ENCODE data around the gene VIPR2.

Gene VIPR2

DNA sequence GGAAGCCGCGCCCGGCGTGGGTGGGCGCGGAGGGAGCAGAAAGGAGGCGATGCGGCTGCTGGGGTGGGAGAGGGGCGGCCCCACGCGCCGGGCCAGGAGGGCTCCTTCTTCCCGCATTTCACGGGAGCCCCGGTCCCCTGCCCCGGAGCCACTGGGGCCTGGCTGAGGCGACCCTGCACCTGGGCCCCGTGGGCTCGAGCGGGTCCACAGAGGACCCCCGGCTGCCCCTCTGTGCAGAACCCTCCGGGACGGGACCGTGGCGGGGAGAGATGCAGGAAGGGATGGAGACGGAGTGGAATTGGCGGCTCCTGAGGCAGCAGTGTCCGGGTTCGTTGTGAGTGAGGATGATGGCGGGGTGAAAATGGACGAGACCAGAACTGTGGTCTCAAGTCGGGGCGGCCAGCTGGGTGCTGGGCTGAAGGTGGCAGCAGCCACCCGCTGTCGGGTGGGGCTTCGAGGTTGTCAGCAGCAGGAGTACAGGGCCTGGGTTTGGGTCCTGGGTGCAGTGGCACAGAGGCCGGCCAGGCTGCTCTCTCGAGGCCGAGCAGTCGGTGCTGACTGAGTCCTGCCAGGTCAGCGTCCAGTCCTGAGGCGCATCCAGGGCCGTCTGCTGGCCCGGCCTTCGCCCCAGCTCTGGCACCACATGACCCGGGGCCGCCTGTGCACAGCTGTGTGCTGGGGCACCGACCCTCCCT, 80.4 kb downstream of the VIPR2 start:
- no peak for DNase-seq

DNA sequence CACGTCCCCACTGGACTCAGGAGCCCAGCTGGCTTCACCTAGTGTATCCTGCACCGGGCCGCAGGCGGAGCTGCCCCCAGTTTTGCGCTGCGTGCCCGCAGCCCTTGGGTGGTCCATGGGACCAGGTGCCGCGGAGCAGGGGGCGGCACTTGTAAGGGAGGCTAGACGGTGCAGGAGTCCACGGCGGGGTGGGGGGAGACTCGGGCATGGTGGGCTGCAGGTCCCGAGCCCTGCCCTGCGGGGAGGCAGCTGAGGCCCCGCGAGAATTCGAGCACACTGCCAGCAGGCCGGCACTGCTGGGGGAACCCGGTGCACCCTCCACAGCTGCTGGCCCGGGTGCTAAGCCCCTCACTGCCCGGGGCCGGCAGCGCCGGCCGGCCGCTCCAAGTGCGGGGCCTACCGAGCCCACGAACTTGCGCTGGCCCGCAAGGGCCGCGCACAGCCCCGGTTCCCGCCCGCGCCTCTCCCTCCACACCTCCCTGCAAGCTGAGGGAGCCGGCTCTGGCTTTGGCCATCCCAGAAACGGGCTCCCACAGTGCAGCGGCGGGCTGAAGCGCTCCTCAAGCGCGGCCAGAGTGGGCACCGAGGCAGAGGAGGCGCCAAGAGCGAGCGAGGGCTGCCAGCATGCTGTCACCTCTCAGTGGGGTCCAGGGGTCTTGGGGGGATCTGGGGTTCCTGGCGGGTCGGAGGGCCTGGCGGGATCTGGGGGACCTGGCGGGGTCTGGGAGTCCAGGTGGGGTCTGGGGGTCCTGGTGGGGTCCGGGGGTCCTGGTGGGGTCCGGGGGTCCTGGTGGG, 81.4 kb downstream of the VIPR2 start:
- no peak for DNase-seq

DNA sequence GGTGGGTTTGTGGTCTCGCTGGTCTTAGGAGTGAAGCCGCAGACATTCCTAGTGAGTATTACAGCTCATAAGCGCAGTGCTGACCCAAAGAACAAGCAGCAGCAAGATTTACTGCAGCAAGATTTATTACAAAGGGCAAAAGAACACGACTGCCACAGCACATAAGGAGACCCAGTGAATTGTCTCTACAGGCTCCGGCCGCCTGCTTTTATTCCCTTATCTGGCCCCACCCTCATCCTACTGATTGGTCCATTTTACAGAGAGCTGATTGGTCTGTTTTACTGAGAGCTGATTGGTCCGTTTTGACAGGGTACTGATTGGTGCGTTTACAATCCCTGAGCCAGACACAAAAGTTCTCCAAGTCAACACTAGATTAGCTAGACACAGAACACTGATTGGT, 82.1 kb downstream of the VIPR2 start:
- DNase-seq: no peak

DNA sequence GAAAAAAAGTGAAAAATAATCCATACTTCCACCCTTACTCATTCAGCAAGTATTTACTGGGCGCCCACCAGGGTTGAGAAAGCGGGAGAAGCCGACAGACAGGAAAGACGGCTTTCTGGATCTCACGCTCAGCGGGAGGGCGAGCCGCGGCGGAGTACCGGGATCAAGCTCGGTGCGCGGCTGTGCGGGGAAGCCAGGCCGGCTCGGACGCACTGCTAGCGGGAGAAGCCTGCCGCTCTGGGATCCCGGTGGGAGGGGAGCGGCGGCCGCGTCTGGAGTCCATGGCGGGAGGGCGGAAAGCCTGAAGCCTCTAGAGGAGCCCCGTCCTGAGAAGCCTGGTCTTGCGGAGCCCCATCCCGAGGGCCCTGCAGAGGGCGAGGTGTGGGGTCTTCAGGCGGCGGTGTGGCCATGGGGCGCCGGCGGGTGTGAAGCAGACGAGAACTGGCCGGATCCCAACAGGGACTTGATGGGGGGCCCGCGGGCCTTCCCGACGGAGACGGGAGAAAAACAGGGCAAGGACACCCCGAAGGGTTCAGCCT, 82.9 kb downstream of the VIPR2 start:
- DNase-seq: no peak

DNA sequence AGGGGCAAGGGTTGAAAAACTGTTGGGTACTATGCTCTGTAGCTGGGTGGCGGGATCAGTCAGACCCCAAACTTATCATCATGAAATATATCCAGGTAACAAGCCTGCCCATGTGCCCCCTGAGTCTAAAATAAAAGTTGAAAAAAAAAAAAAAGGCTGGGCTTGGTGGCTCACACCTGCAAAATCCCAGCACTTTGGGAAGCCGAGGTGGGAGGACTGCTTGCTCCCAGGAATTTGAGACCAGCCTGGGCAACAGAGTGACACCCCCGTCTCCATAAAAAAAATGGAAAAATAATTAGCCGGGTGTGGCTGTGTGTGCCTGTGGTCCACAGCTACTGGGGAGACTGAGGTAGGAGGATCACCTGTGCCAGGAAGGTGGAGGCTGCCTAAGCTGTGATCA, 83.5 kb downstream of the VIPR2 start:
- no peak for DNase-seq

DNA sequence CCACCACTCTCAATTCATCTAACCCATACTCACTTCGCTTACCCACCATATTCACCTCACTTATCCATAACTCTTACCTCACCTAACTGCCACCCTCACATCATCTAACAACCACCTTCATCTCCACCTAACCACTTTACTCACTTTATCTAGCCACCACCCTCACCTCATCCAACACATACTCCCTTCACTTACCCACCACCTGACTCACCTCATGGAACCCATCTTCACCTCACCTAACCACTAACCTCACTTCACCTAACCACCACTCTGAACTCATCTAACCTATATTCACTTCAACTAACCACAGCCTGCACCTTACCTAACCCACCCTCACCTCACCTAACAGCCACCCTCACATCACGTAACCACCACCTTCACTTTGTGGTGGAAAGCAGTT, 84.2 kb downstream of the VIPR2 start:
- no peak for DNase-seq

DNA sequence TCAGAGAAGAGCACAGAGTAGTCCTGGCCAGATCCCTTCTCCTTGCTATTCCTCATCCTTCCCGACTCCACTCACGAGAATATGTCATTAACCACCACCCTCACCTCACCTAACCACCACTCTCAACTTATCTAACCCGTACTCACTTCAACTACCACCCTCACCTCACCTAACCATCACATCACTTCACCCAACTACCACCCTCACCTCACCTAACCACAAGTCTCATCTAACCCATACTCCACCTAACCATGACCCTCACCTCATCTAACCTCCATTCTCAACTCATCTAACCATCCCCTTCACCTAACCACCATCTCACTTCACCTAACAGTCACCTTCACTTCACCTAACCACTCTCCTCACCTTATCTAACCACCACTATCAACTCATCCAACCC, 85.0 kb downstream of the VIPR2 start:
- no peak for DNase-seq

DNA sequence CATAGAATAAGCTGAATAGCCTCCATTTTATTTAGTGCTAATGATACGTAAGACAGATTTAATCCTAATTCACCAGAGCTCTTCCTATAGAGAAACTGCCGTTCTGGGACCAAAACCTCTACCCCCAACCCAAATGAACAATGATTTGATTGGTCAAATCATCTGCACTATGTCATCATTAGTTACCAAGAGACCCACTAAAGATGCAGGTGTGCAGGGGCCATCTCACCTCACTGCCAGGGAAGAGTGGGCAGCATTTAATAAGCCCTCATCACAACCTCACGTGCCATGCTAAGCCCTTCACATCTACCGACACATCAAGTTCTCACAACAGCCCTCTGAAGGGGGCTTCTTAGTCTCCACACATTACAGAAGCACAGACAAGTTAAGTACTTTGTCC, 87.0 kb downstream of the VIPR2 start:
- no peak for DNase-seq

DNA sequence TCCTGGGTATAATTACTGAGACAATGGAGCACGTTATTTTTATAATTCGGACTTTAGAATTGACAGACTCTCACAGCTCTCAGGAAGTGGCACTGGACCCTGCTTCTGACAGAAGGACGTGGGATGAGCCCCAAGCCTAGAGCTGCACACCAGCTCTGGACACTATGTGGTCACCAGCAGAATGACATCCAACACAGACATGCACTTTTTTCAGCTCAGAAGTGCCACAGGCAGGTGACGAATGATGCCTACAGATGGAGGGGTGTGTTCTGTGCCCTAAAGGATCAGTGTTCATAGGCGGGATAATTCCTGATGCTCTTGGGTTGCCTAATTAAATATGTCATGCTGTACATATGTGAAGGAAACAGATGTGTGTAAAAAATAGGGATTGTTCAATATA, 87.9 kb downstream of the VIPR2 start:
- no peak for DNase-seq

DNA sequence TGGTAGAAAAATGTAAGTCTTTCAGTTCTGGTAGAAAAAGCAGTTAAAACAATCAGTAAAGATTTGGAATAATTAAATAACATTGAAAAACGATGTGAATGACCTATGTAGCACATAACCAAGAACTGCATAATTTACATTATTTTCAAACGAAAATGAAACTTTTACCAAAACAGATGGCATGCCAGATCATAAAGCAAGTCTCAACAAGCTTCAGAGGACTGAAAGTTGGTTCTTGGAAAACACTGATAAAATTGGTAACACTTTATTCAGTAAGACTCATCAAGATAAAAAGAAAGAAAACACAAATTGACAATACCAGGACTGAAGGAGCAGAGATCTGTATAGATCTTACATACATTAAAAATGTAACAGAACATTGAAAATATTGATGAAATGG, 92.8 kb downstream of the VIPR2 start:
- no peak for DNase-seq

DNA sequence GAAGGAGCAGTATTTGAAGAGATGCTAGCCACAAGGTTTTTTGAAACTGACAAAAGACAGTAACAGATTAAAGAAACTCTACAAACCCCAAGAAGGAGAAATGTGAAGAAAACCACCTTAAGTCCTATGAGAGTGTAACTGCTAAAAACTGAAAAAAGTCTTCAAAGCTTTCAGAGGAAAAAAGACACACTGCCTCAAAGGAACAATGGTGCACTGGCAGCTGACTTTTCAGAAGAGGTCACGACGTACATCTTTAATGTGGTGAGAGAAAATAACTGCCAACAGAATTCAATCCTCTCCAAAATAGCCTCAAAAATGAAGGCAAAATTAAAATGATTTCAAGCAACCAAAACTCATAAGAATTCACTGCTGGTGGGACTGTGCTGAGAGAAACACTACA, 94.0 kb downstream of the VIPR2 start:
- no peak for DNase-seq

DNA sequence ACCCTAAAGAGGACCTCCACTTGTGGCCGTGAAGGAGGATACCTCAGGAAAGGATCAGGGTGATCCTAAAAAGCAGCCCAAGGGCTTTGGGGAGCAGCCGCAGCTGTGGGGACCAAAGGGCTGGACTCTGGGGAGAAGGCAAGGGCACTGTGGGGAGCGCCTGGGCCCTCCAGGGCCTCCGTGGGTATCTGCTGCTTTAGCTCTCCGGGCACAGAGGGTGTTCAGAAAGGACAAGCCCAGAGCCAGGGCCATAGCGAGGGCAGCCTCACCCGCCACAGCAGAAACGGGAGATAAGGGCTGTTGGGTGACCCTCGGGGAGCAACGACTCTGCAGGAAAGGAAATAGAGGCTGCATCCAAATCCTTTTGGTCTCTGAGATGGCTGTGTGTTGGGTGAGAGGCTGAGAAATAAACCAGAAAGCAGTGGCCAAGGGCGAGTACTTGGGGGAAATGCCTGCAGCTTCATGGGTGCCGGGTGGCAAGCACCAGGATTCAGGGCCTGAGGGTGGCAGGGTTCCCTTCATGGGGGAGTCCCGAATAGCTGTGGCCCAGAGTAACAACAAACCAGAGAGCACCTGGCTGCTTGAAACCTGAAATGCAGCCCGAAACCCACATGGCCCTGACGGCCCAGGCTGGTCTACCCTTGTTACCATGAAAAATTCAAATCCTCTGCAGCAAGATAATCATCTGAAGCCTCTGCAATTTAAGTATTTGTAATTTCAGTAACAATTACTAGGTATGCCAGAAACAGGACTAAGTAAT, 95.2 kb downstream of the VIPR2 start:
- no peak for DNase-seq

DNA sequence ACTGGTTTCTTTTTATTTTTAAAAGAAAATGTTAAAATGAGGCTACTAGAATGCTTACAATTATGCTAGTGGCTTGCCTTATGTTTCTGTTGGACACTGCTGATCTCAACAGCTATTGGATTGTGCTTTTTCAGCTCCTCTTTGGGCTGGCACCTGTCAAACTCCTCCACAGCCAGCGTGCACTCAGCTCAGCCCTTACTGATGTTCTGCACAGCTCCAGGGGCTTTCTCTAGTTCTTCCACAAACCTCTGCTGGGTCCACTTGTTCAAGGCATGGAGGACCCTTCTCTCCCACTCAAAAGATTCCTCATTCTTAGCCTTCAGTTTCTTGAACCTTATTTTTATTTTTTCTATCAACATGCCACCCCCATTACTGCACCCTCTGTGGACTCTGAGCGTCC, 96.0 kb downstream of the VIPR2 start:
- no peak for DNase-seq

DNA sequence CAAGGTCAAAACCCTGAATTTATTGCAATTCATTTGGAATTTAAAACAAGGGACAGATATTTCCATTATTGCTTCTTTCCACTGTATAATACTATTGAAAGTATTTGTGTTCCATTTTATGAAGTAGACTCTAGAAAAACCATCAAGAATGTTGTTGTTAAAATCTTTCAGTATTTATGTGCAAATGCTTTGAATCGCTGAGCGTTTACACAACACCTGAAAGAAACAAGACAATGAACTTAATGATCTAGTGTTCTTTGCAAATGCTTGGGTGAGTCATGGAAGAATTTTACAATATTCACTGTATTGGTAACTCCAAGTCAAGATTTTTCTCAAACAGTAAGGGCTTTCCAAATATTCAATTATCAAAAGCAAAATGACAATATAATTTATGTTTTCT, 97.1 kb downstream of the VIPR2 start:
- DNase-seq: no peak

DNA sequence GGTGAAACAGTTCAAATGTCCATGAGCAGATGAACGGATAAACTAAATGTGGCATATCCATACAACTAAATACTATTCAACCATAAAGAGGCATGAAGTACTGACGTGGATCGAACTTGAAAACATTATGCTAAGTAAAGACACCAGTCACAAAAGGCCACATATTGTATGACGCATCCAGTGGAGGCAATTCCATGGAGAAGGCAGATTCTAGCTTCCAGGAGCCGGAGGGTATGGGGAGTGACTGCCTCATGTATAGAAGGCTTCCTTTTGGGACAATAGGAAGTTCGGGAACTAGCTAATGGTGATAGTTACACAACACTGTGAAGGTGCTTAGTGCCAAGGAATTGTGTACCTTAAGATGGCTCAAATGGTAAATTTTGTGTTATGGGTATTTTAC, 98.4 kb downstream of the VIPR2 start:
- no peak for DNase-seq

DNA sequence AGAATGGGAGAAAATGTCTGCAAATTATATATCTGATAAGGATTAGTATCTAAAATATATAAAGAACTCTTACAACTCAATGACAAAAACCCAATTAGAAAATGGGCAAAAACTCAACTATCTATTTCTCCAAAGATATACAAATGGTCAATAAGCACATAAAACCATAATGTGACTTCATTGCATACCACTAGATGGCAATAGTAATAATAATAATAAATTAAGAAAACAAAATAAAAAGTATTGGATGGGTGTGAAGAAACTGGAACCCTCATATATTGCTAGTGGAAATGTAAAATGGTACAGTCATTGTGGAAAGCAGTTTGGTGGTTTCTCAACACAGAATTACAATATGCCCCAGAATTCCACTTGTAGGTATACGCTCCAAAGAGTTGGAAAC, 98.8 kb downstream of the VIPR2 start:
- DNase-seq: no peak

DNA sequence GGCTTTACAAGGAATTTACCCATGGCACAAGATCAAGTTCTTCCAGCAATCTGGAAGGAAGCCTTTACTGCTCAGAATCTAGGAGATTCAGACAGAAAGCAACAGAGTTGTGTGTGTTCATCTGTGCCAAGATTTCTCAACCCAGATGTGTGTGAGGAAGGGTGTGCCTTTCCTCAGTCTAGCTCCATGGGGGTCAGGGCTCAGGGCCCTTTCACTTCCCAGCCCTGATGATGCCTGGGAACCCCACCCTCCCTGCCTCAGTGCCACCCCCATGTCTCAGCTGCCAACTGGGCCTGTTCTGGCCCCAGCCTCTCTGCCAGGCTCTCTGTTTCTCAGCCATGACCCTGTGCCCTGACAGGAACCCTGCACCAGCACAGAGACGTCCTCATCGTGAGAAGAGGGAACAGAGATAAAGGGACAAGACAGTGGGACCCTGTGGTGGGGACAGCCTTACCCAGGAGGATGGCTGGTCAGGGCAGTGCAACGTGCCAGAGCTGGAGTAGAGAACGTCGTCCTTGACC, 102.0 kb downstream of the VIPR2 start:
- no peak for DNase-seq

DNA sequence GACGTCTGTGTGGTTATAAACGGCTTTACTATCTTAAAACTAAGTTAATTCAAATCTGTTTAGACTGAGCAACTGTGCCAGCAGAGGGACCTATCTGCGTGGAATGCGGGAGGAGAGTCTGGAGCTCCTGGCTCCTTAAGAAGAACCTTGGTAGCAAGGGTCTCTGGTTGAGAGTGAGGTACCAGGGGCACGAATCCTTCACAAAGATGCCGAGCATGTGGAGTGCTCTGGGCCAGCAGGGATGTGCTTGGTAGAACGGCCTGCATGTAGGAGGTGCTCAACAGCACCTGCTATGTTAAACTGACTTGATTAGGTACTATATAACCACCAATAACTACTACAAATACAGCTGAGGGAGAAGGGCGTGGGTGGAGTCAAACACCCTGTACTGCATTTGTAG, 102.6 kb downstream of the VIPR2 start:
- no peak for DNase-seq

DNA sequence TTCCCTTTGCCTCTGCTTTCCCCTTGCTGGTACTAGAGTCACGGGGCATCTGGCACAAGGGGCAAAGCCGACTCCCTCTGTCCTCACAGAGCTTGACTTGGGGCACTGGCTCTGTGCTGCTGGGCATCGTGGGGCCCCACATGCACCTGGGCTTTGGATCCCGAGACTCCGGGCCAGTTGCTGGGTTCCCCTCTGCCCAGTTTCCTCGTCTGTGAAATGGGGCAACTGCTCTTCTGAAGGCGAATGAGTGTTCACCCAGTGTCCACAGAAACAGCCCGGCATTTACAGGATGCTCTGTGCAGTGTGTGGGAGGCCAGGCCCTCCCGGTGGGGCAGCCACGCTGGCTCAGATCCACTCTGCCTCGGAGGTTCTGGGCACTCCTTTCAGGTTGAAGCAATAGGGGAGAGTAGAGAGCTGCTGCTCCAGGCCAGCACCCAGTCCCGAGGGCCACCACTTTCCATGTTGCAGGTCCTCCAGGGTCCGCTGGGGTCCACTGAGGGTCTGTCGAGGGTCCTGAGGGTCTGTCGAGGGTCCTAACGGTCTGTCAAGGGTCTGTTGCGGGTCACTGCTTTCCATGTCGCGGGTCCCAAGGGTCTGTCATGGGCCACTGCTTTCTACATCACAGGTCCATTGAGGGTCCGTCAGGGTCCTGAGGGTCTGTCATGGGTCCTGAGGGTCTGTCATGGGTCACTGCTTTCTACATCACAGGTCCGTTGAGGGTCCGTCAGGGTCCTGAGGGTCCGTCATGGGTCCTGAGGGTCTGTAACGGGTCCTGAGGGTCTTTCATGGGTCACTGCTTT, 103.6 kb downstream of the VIPR2 start:
- DNase-seq: no peak

DNA sequence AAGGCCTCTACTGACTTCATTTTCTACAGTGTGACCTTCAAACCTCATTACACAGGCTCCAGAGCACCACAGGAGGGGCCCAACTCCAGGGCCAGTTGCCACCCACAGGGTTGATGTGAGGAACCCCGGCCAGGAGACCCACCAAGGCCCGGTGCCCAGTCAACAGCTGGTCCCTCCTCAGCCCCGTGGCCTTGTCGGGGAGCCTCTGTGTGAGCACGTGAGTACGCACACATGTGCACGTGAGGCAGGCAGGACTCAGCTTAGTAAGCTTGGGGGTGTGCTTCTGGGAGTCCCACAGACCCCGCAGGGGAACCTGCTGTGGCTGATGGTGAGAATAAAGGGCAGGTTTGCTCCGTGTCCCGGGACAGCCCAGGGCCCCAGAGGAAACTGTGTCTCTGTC, 104.5 kb downstream of the VIPR2 start:
- no peak for DNase-seq

DNA sequence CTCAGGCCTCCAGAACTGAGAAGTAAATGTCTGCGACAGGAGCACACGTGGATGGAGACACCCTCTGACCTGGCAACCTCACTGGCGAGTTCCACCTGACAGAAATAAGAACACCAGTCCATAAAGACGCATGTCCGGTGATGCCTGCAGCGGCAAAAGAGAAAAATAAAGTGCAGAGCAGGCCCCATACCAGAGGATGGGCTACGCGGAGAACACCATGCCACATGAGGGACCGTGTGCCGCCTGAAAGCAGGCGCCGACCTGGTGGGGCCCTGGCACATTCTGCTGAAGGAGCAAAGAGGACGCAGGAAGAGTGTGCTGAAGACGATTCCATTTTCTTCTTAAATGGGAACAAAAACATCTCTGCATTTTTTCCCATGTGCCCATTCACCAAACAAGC, 105.0 kb downstream of the VIPR2 start:
- DNase-seq: no peak

DNA sequence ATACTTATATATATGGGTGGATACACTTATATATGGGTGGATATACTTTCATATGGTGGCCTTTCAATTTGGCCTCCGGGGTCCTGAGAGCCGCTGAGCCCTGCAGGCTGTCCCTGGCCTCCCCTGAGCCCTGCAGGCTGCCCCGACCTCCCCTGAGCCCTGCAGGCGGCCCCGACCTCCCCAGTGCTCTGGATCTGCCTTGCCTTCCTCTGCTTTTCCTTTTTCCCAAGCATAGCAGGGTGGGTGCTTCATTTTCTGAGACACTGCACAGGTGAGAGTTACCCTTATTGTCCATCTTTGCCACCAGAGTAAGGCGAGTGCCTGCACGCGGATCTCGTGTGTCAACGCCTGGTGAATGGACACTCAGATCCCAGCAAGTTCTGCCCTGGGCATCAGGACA, 106.6 kb downstream of the VIPR2 start:
- DNase-seq: no peak

Data from activated gamma-delta T cell (primary cell).